ENCODE results near the gene SGPP2. TPM values are rescaled to one million over a fixed set of nuclear protein-coding genes. Genes with fewer than 3 reads are reported as not detected.
"Not testable (repeated sequence)": the region's sequence is repeated elsewhere in the genome, so short reads cannot be mapped to it uniquely, and the experiment has no call there.

The SGPP2 gene
- total RNA-seq, 2 experiments from 2014 or later: not detected

DNA sequence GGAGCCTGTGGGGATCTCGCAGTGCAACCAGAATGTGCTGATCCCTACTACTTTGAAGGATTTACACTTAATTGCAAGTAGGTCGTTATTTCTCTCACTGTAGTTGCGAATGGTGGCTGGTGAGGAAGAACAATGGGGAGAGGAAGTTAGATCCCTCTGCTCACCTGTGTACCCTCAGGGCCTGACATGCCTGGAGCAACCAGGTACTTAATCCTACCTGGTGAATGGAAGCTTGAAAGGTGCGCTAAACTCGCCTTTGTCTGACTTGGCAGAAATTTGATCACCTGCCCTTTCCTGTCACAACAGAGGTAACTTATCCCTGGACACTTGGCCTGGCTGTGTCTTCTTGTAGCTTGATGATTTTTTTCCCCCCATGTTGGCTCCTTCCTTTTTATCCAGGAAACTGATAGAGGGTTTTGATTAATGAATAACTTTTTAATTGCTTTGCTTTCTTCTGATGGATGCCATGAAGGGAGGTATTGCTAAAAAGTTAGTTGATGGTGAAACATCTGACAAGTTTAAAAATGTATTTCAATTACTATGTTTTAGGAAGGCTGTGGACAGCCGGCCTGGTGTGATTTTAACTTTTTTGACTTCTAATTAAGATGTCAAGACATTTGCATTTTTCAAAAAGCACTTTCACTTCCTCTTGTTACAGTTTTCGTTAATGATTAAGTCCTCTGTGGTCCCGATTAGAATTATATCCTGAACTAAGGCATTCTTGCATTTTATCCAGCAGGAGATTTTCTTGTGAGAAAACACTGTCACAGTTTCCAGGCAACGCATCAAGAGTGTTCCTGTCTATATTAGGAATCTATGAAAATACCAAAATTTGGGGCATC, 9.2 kb downstream of the SGPP2 start:
- Histone ChIP-seq H3K4me2 (ENCODE audit: low read length) (no peak overlapping the region), H3K4me1 (ENCODE audit: insufficient read depth, low read length, poor library complexity, severe bottlenecking) (no peaks in the 10 kb centered on the region), H3K9me3 (ENCODE audit: low read length) (no peaks in the 10 kb centered on the region), H3K9me2 (ENCODE audit: insufficient read depth, low read length) (no peaks in the 10 kb centered on the region), H3K4me3 (ENCODE audit: low read depth, low read length, poor library complexity, severe bottlenecking) (no peak overlapping the region), H4K20me1 (ENCODE audit: insufficient read depth, low read length) (no peaks in the 10 kb centered on the region), H2AFZ (ENCODE audit: low read length) (no peak overlapping the region), H3K36me3 (ENCODE audit: insufficient read depth, low read length) (no peaks in the 10 kb centered on the region), H3K79me2 (ENCODE audit: insufficient read depth, low read depth, low read length) (no peaks in the 10 kb centered on the region), H3K27ac (ENCODE audit: low read depth, low read length, poor library complexity, severe bottlenecking) (no peak overlapping the region)
- no peak for TF ChIP-seq EZH2phosphoT487 (IDR thresholded peaks at IDR 0.05; ENCODE audit: borderline replicate concordance, low read depth, low read length)
- no peak for TF ChIP-seq CTCF (conservative IDR thresholded peaks at IDR 0.05; ENCODE audit: low read length)
- CTCF ChIA-PET (ENCODE audit: unreplicated experiment): no interaction called here
- no TSS peak for BruUV-seq (replicated peaks)
- POLR2A ChIA-PET: interaction anchor here (1.3 kb wide), 1 partner anchor 108 kb away, joined by 3 read pairs; no protein-coding TSS in a partner anchor
- DNase-seq (ENCODE audit: low spot score): no peak
- intact Hi-C loops (cut with micrococcal nuclease; ENCODE audit: unreplicated experiment): no loop called here

- DNase-seq (ENCODE audit: low spot score): no peak
- Histone ChIP-seq H3K4me3 (ENCODE audit: low read depth, low read length, poor library complexity, severe bottlenecking) (no peak overlapping the region), H3K36me3 (ENCODE audit: insufficient read depth, low read length) (no peaks in the 10 kb centered on the region), H2AFZ (ENCODE audit: low read length) (no peak overlapping the region), H3K9me2 (ENCODE audit: insufficient read depth, low read length) (no peaks in the 10 kb centered on the region), H4K20me1 (ENCODE audit: insufficient read depth, low read length) (no peaks in the 10 kb centered on the region), H3K4me1 (ENCODE audit: insufficient read depth, low read length, poor library complexity, severe bottlenecking) (no peaks in the 10 kb centered on the region), H3K27ac (ENCODE audit: low read depth, low read length, poor library complexity, severe bottlenecking) (no peak overlapping the region), H3K79me2 (ENCODE audit: insufficient read depth, low read depth, low read length) (no peaks in the 10 kb centered on the region), H3K4me2 (ENCODE audit: low read length) (no peak overlapping the region), H3K9me3 (ENCODE audit: low read length) (no peaks in the 10 kb centered on the region)
- BruUV-seq (replicated peaks): no TSS peak
- CTCF ChIA-PET (ENCODE audit: unreplicated experiment): no interaction called here
- POLR2A ChIA-PET: no interaction called here
- no peak for TF ChIP-seq CTCF (conservative IDR thresholded peaks at IDR 0.05; ENCODE audit: low read length)
- no peak for TF ChIP-seq EZH2phosphoT487 (IDR thresholded peaks at IDR 0.05; ENCODE audit: borderline replicate concordance, low read depth, low read length)
- intact Hi-C loops (cut with micrococcal nuclease; ENCODE audit: unreplicated experiment): no loop called here
These were observed 9.9 kb downstream of the SGPP2 start for GRCh38 chr2:222434204-222434603.

DNA sequence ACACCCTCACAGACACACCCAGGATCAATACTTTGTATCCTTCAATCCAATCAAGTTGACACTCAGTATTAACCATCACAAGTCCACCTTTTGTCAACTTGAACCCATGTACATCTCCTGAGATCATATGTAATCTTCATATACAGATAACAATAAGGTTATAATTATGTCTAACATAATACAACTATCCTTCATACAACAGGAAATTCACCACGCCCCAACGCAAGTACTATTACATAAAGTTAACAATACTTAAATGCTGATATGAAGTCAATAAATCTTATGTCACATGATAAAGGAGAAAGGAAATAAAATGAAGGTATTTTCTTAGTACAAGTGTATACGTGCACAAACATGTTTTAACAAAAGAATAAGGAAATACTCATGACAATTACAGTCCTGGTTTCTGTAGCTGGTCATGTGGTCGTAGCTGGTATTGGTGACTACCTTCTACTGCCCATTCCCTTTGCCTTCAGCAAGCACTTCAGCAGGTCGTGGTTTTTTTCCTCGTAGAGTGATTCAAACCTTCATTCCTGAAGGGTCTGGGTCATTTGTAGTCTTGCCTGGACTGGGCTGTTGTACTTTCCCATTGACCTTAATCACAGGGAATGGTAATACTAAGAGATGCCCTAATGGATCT, 11.2 kb downstream of the SGPP2 start:
- H3K4me2 ChIP-seq (ENCODE audit: low read length); H3K79me2 ChIP-seq (ENCODE audit: insufficient read depth, low read depth, low read length); DNase-seq (ENCODE audit: low spot score); H3K9me2 ChIP-seq (ENCODE audit: insufficient read depth, low read length); BruUV-seq (replicated peaks); H4K20me1 ChIP-seq (ENCODE audit: insufficient read depth, low read length); POLR2A ChIA-PET; H3K27ac ChIP-seq (ENCODE audit: low read depth, low read length, poor library complexity, severe bottlenecking); H3K4me3 ChIP-seq (ENCODE audit: low read depth, low read length, poor library complexity, severe bottlenecking); H2AFZ ChIP-seq (ENCODE audit: low read length); H3K9me3 ChIP-seq (ENCODE audit: low read length); H3K4me1 ChIP-seq (ENCODE audit: insufficient read depth, low read length, poor library complexity, severe bottlenecking); intact Hi-C loops (cut with micrococcal nuclease; ENCODE audit: unreplicated experiment); H3K36me3 ChIP-seq (ENCODE audit: insufficient read depth, low read length); CTCF ChIA-PET (ENCODE audit: unreplicated experiment): not testable (repeated sequence)
